ENCODE measurements around the gene SHANK3.

SHANK3 gene

GRCh38 chr22:50693462-50693861 is 20.8 kb downstream of the SHANK3 start:
- peaks cover 2% of the 10 kb centered on the region for H3K36me3 Mint-ChIP-seq (ENCODE audit: insufficient read depth)
- no peak for DNase-seq (ENCODE audit: low spot score in 2 of 2)
- H3K27ac Mint-ChIP-seq (ENCODE audit: low read depth): no peak overlapping the region
- no peak overlapping the region for H3K4me3 Mint-ChIP-seq
- no peaks in the 10 kb centered on the region for H3K9me3 Mint-ChIP-seq
- H3K27me3 Mint-ChIP-seq: no peaks in the 10 kb centered on the region
- H3K4me1 Mint-ChIP-seq: no peaks in the 10 kb centered on the region
- ATAC-seq (replicated peaks; ENCODE audit: extremely low read depth, poor library complexity, severe bottlenecking): no peak

GRCh38 chr22:50694099-50694605 is 21.5 kb downstream of the SHANK3 start:
- Mint-ChIP-seq H3K27me3 (no peaks in the 10 kb centered on the region), H3K4me1 (no peaks in the 10 kb centered on the region), H3K36me3 (ENCODE audit: insufficient read depth) (peaks cover 2% of the 10 kb centered on the region), H3K27ac (ENCODE audit: low read depth) (no peak overlapping the region), H3K9me3 (no peaks in the 10 kb centered on the region), H3K4me3 (no peak overlapping the region)
- DNase-seq (ENCODE audit: low spot score in 2 of 2): no peak
- no peak for ATAC-seq (replicated peaks; ENCODE audit: extremely low read depth, poor library complexity, severe bottlenecking)

GRCh38 chr22:50694766-50695420 is 22.3 kb downstream of the SHANK3 start:
- Mint-ChIP-seq H3K4me1 (no peaks in the 10 kb centered on the region), H3K27me3 (no peaks in the 10 kb centered on the region), H3K36me3 (ENCODE audit: insufficient read depth) (peaks cover 2% of the 10 kb centered on the region), H3K4me3 (no peak overlapping the region), H3K27ac (ENCODE audit: low read depth) (no peak overlapping the region), H3K9me3 (no peaks in the 10 kb centered on the region)
- no peak for ATAC-seq (replicated peaks; ENCODE audit: extremely low read depth, poor library complexity, severe bottlenecking)
- DNase-seq (ENCODE audit: low spot score in 2 of 2): no peak

GRCh38 chr22:50695421-50696250 is 23.0 kb downstream of the SHANK3 start:
- ATAC-seq (replicated peaks; ENCODE audit: extremely low read depth, poor library complexity, severe bottlenecking) (no peak), DNase-seq (ENCODE audit: low spot score in 2 of 2) (no peak)
- no peak overlapping the region for H3K27ac Mint-ChIP-seq (ENCODE audit: low read depth)
- no peak overlapping the region for H3K4me3 Mint-ChIP-seq
- H3K27me3 Mint-ChIP-seq: no peaks in the 10 kb centered on the region
- no peaks in the 10 kb centered on the region for H3K4me1 Mint-ChIP-seq
- peaks cover 3% of the 10 kb centered on the region for H3K36me3 Mint-ChIP-seq (ENCODE audit: insufficient read depth)
- no peaks in the 10 kb centered on the region for H3K9me3 Mint-ChIP-seq

- Mint-ChIP-seq H3K27ac (ENCODE audit: low read depth) (no peak overlapping the region), H3K27me3 (no peaks in the 10 kb centered on the region), H3K4me3 (no peak overlapping the region), H3K36me3 (ENCODE audit: insufficient read depth) (peaks cover 1% of the 10 kb centered on the region), H3K4me1 (no peaks in the 10 kb centered on the region), H3K9me3 (no peaks in the 10 kb centered on the region)
- no peak for DNase-seq (ENCODE audit: low spot score in 2 of 2)
- ATAC-seq (replicated peaks; ENCODE audit: extremely low read depth, poor library complexity, severe bottlenecking): no peak
Observed at GRCh38 chr22:50696251-50696798, 23.7 kb downstream of the SHANK3 start.

GRCh38 chr22:50696799-50697561 is 24.4 kb downstream of the SHANK3 start:
- DNase-seq (ENCODE audit: low spot score in 2 of 2): no peak
- no peak for ATAC-seq (replicated peaks; ENCODE audit: extremely low read depth, poor library complexity, severe bottlenecking)
- H3K36me3 Mint-ChIP-seq (ENCODE audit: insufficient read depth): peaks cover 1% of the 10 kb centered on the region
- H3K27ac Mint-ChIP-seq (ENCODE audit: low read depth): no peak overlapping the region
- H3K27me3 Mint-ChIP-seq: no peaks in the 10 kb centered on the region
- H3K4me3 Mint-ChIP-seq: no peak overlapping the region
- H3K9me3 Mint-ChIP-seq: no peaks in the 10 kb centered on the region
- H3K4me1 Mint-ChIP-seq: no peaks in the 10 kb centered on the region

- no peak for ATAC-seq (replicated peaks; ENCODE audit: extremely low read depth, poor library complexity, severe bottlenecking)
- Mint-ChIP-seq H3K4me3 (no peak overlapping the region), H3K4me1 (peaks cover 9% of the 10 kb centered on the region)
Observed at GRCh38 chr22:50697667-50698506, 25.3 kb downstream of the SHANK3 start.

GRCh38 chr22:50698546-50698945 is 25.9 kb downstream of the SHANK3 start:
- H3K36me3 Mint-ChIP-seq (ENCODE audit: insufficient read depth): peaks cover 1% of the 10 kb centered on the region
- peaks cover 9% of the 10 kb centered on the region for H3K4me1 Mint-ChIP-seq
- H3K27me3 Mint-ChIP-seq: no peaks in the 10 kb centered on the region
- H3K27ac Mint-ChIP-seq (ENCODE audit: low read depth): no peak overlapping the region
- no peaks in the 10 kb centered on the region for H3K9me3 Mint-ChIP-seq
- ATAC-seq (replicated peaks; ENCODE audit: extremely low read depth, poor library complexity, severe bottlenecking) (no peak), DNase-seq (ENCODE audit: low spot score in 2 of 2) (no peak)
- H3K4me3 Mint-ChIP-seq: no peak overlapping the region

More at GRCh38 chr22:50697667-50698506, 25.3 kb downstream of the SHANK3 start:
- Mint-ChIP-seq H3K9me3 (no peaks in the 10 kb centered on the region), H3K27me3 (no peaks in the 10 kb centered on the region), H3K27ac (ENCODE audit: low read depth) (no peak overlapping the region), H3K36me3 (ENCODE audit: insufficient read depth) (peaks cover 1% of the 10 kb centered on the region)
- DNase-seq (ENCODE audit: low spot score in 2 of 2): no peak

GRCh38 chr22:50699001-50699755 is 26.6 kb downstream of the SHANK3 start:
- Mint-ChIP-seq H3K27ac (ENCODE audit: low read depth) (no peak overlapping the region), H3K4me3 (no peak overlapping the region), H3K9me3 (no peaks in the 10 kb centered on the region), H3K27me3 (no peaks in the 10 kb centered on the region), H3K36me3 (ENCODE audit: insufficient read depth) (peaks cover 1% of the 10 kb centered on the region), H3K4me1 (peaks cover 9% of the 10 kb centered on the region)
- no peak for DNase-seq (ENCODE audit: low spot score in 2 of 2)
- ATAC-seq (replicated peaks; ENCODE audit: extremely low read depth, poor library complexity, severe bottlenecking): no peak

- DNase-seq (ENCODE audit: low spot score in 2 of 2) (no peak), ATAC-seq (replicated peaks; ENCODE audit: extremely low read depth, poor library complexity, severe bottlenecking) (no peak)
- Mint-ChIP-seq H3K9me3 (no peaks in the 10 kb centered on the region), H3K27ac (ENCODE audit: low read depth) (no peak overlapping the region), H3K36me3 (ENCODE audit: insufficient read depth) (peaks cover 1% of the 10 kb centered on the region), H3K4me3 (no peak overlapping the region), H3K27me3 (no peaks in the 10 kb centered on the region), H3K4me1 (peaks cover 9% of the 10 kb centered on the region)
Observed at GRCh38 chr22:50699756-50700386, 27.2 kb downstream of the SHANK3 start.
